HT1080 (cell line): ENCODE data around the gene L3MBTL1. TPM values are rescaled to one million over a fixed set of nuclear protein-coding genes. Genes with fewer than 3 reads are reported as not detected.
"Not testable (repeated sequence)": the region's sequence is repeated elsewhere in the genome, so short reads cannot be mapped to it uniquely, and the experiment has no call there.

Experiments
- DNase-seq: peaks from one replicate; pipeline ENCODE4 v3.0.0-alpha.2; 2015; ENCODE audit warnings: low read depth
- total RNA-seq: library from RNA; depleted of rRNA; stranded (reverse); fragments of >200 nt; shearing (Covaris generic); gene quantifications from 2 replicates; pipeline ENCODE4 v1.2.3, GENCODE V29; 2014

L3MBTL1 gene
- total RNA-seq, 1 experiment from 2014 or later: not detected

DNA sequence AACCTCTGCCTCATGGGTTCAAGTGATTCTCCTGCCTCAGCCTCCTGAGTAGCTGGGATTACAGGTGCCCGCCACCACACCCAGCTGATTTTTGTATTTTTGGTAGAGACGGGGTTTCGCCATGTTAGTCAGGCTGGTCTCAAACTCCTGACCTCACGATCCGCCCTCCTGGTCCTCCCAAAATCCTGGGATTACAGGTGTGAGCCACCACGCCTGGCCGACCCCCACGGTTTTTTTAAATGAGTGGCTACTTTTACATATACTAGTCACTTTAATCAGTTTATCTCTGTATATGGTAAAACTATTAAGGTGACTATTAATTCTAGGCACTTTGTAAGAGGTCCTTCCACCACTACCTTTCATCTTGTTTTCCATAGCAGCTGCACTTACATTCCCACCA is 5.5 kb upstream of the L3MBTL1 start:
- not testable (repeated sequence) for DNase-seq

- no peak for DNase-seq
Observed at GRCh38 chr20:43506238-43506637, 1.3 kb upstream of the L3MBTL1 start.

GRCh38 chr20:43508106-43508505 is 609 bp downstream of the L3MBTL1 start:
- no peak for DNase-seq

GRCh38 chr20:43508604-43509040 is 1.1 kb downstream of the L3MBTL1 start:
- no peak for DNase-seq

GRCh38 chr20:43511879-43512278 is 4.4 kb downstream of the L3MBTL1 start:
- no peak for DNase-seq

- no peak for DNase-seq
Observed at GRCh38 chr20:43513372-43513930, 6.0 kb downstream of the L3MBTL1 start.

GRCh38 chr20:43513931-43514647 is 6.6 kb downstream of the L3MBTL1 start:
- no peak for DNase-seq

DNA sequence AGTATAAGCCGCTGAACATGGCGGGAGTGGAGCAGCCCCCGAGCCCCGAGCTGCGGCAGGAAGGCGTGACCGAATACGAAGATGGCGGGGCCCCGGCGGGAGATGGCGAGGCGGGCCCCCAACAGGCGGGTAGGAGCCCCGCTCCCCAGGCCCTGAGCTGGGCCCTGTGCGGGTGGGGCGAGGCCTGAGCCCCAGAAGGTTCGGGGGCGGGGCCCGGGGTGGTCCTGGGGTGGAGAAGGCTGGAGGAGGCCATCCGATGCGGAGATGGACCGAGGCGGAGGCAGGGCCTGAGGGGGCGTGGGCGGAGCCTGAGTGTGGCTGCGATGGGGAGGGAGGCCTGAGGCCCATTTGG is 7.1 kb downstream of the L3MBTL1 start:
- DNase-seq: no peak

- no peak for DNase-seq
Observed at GRCh38 chr20:43515628-43516027, 8.1 kb downstream of the L3MBTL1 start.

- no peak for DNase-seq
Observed at GRCh38 chr20:43516251-43516824, 8.8 kb downstream of the L3MBTL1 start.

GRCh38 chr20:43520074-43520630 is 12.7 kb downstream of the L3MBTL1 start:
- DNase-seq: no peak

GRCh38 chr20:43525021-43525420 is 17.5 kb downstream of the L3MBTL1 start:
- no peak for DNase-seq

DNA sequence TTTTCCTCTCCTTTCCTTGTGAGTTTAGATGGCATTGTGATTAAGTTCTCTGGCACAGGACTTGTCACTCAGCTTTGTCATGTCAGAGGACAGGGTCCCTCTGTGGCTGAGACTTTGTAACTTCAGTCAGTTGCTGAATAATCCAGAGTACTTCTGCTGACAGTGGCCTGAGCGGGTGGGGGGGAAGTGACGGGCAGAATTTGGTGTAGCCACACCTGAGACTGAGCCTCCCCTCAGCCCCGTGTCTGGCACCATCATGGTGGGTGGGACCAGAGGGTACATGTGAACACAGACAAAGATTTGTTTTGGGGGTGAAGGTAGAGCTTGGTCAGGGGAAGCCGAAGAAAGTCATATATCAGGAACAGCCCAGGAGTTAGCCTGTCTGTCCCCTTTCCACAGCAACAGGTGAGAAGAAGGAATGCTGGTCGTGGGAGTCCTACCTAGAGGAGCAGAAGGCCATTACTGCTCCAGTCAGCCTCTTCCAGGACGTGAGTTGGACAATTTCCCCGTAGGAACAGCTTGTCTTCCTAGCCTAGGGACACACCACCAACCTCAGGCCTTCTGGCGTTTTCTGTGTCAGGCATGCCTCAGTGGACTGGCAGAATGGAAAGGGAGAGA is 20.9 kb downstream of the L3MBTL1 start:
- no peak for DNase-seq

DNA sequence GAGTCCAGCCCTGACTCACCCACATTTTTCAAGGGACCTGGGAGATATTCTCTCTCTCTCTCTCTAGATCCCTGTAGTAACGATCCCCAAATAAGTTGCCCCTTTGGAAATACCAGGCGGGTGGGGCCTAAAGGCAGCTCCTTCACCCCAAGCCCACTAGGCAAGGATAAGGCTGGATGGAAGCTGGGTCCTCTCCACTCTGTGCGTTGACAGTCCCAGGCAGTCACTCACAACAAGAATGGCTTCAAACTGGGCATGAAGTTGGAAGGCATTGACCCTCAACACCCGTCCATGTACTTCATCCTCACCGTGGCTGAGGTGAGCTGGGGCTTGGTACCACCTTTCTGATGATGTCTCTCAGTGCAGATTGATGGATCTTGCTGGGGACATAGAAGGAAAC is 21.6 kb downstream of the L3MBTL1 start:
- DNase-seq: no peak

GRCh38 chr20:43529457-43530153 is 22.1 kb downstream of the L3MBTL1 start:
- DNase-seq: no peak

DNA sequence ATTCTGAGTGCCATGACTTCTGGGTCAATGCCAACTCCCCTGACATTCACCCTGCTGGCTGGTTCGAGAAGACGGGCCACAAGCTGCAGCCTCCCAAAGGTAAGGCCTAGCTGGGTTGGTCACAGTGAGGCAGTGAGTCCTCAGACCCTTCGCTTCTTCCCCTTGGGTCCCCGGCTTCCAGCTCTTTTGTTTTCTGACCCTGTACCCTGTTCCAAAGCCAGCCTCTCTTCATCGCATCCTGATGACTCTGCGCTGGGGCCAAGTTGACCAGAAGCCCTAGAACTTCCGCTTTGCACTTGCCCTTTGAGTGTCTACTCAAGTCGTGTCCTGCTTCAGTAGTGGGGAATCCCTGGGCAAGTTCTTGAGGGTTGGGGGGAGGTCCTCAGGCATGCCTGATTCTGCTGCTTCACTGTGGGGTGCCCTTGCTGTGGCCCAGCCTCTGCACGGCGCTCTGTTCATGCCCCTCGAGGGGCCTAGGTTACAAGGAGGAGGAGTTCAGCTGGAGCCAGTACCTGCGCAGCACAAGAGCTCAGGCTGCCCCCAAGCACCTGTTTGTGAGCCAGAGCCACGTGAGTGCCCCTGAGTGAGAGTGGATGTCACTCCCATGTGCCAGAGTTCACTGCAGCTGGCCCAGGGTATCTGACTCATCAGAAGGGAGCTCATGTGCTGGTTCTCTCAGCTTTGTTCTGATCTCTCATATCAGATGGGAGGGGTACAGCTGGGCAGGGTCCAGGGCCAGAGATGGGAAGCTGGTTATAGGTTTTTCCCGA is 23.0 kb downstream of the L3MBTL1 start:
- peak; percentile 24 for DNase-seq

- no peak for DNase-seq
Observed at GRCh38 chr20:43531091-43531443, 23.6 kb downstream of the L3MBTL1 start.

- no peak for DNase-seq
Observed at GRCh38 chr20:43532416-43533055, 25.0 kb downstream of the L3MBTL1 start.

- peak; percentile 8 for DNase-seq
Observed at GRCh38 chr20:43533060-43533459, 25.6 kb downstream of the L3MBTL1 start.

DNA sequence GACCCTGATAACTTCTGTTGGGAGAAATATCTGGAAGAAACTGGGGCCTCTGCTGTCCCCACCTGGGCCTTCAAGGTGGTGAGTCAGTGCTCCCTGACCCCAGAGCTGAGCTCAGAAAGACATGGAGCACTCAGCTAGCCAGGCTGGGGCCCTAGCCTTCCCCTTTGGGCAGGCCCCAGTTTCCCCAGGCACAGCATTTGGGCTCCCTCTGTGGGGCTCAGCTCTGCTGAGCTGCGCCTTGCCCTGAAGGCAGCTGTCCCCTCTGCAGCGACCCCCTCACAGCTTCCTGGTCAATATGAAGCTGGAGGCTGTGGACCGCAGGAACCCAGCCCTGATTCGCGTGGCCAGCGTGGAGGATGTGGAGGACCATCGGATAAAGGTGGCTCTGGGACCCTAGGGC is 26.5 kb downstream of the L3MBTL1 start:
- DNase-seq: no peak
